Activated T-cell treated with anti-CD3 and anti-CD28 coated beads, Interleukin-2, amount 50 U/mL, for 24 hours (primary cell): ENCODE measurements around the gene SSTR3.
A peak's percentile ranks its signal among the peaks of the same experiment; 100 is the strongest.

ENCODE experiments used
- DNase-seq: peaks from one replicate; pipeline ENCODE4 v3.0.0-alpha.2; 2020
- H3K27ac Mint-ChIP-seq: 2 replicates; pipeline ENCODE4 v1.8.0; 2020; ENCODE audit warnings: mild to moderate bottlenecking, mixed read lengths
- H3K27me3 Mint-ChIP-seq: 2 replicates; pipeline ENCODE4 v1.8.0; 2020; ENCODE audit warnings: mixed read lengths
- H3K36me3 Mint-ChIP-seq: 2 replicates; pipeline ENCODE4 v1.8.0; 2020; ENCODE audit warnings: low read depth, mixed read lengths
- H3K4me1 Mint-ChIP-seq: 2 replicates; pipeline ENCODE4 v1.8.0; 2020; ENCODE audit warnings: low read depth, mixed read lengths
- H3K4me3 Mint-ChIP-seq: 2 replicates; pipeline ENCODE4 v1.8.0; 2020; ENCODE audit warnings: mild to moderate bottlenecking, moderate library complexity, mixed read lengths
- H3K9me3 Mint-ChIP-seq: 2 replicates; pipeline ENCODE4 v1.8.0; 2020; ENCODE audit warnings: mixed read lengths

The SSTR3 gene

GRCh38 chr22:37226514-37226913 is 14.2 kb upstream of the SSTR3 start:
- DNase-seq = no peak
- Mint-ChIP-seq H3K4me1 (peaks cover 90% of the 10 kb centered on the region), H3K27ac (peak overlapping the region; percentile 96), H3K27me3 (no peaks in the 10 kb centered on the region), H3K9me3 (peaks cover 4% of the 10 kb centered on the region), H3K36me3 (peaks cover 91% of the 10 kb centered on the region), H3K4me3 (no peak overlapping the region)

- Mint-ChIP-seq H3K4me1 (peaks cover 90% of the 10 kb centered on the region), H3K9me3 (peaks cover 6% of the 10 kb centered on the region), H3K27ac (peak overlapping the region; percentile 96), H3K36me3 (peaks cover 91% of the 10 kb centered on the region), H3K27me3 (no peaks in the 10 kb centered on the region), H3K4me3 (no peak overlapping the region)
- DNase-seq = no peak
Observed at GRCh38 chr22:37226087-37226486, 13.8 kb upstream of the SSTR3 start.

GRCh38 chr22:37225481-37225880 is 13.2 kb upstream of the SSTR3 start:
- Mint-ChIP-seq H3K9me3 (peaks cover 10% of the 10 kb centered on the region), H3K4me1 (peaks cover 90% of the 10 kb centered on the region), H3K27ac (peak overlapping the region; percentile 96), H3K4me3 (no peak overlapping the region), H3K27me3 (no peaks in the 10 kb centered on the region), H3K36me3 (peaks cover 90% of the 10 kb centered on the region)
- DNase-seq = no peak

GRCh38 chr22:37224757-37225420 is 12.6 kb upstream of the SSTR3 start:
- Mint-ChIP-seq H3K36me3 (peaks cover 88% of the 10 kb centered on the region), H3K9me3 (peaks cover 10% of the 10 kb centered on the region), H3K27ac (peak overlapping the region; percentile 96), H3K4me1 (peaks cover 91% of the 10 kb centered on the region), H3K27me3 (no peaks in the 10 kb centered on the region), H3K4me3 (peak overlapping the region; percentile 11)
- DNase-seq = no peak

GRCh38 chr22:37223965-37224551 is 11.8 kb upstream of the SSTR3 start:
- DNase-seq = peak; percentile 68
- Mint-ChIP-seq H3K27me3 (no peaks in the 10 kb centered on the region), H3K4me1 (peaks cover 91% of the 10 kb centered on the region), H3K4me3 (peak overlapping the region; percentile 44), H3K36me3 (peaks cover 85% of the 10 kb centered on the region), H3K9me3 (peaks cover 10% of the 10 kb centered on the region), H3K27ac (peak overlapping the region; percentile 96)

GRCh38 chr22:37222440-37222971 is 10.2 kb upstream of the SSTR3 start:
- H3K4me1 Mint-ChIP-seq = peaks cover 90% of the 10 kb centered on the region
- H3K9me3 Mint-ChIP-seq = peaks cover 10% of the 10 kb centered on the region
- H3K27me3 Mint-ChIP-seq = no peaks in the 10 kb centered on the region
- peaks cover 72% of the 10 kb centered on the region for H3K36me3 Mint-ChIP-seq
- peak overlapping the region; percentile 96 for H3K27ac Mint-ChIP-seq
- peak; percentile 66 for DNase-seq
- peak overlapping the region; percentile 53 for H3K4me3 Mint-ChIP-seq

- no peaks in the 10 kb centered on the region for H3K27me3 Mint-ChIP-seq
- H3K27ac Mint-ChIP-seq = peak overlapping the region; percentile 96
- H3K4me3 Mint-ChIP-seq = peak overlapping the region; percentile 53
- peaks cover 76% of the 10 kb centered on the region for H3K36me3 Mint-ChIP-seq
- DNase-seq = no peak
- H3K9me3 Mint-ChIP-seq = peaks cover 10% of the 10 kb centered on the region
- H3K4me1 Mint-ChIP-seq = peaks cover 96% of the 10 kb centered on the region
Observed at GRCh38 chr22:37221424-37222333, 9.4 kb upstream of the SSTR3 start.

- Mint-ChIP-seq H3K36me3 (peaks cover 68% of the 10 kb centered on the region), H3K4me1 (peaks cover 94% of the 10 kb centered on the region), H3K27ac (peak overlapping the region; percentile 96), H3K4me3 (peak overlapping the region; percentile 78), H3K9me3 (peaks cover 10% of the 10 kb centered on the region), H3K27me3 (no peaks in the 10 kb centered on the region)
- DNase-seq = no peak
Observed at GRCh38 chr22:37220543-37220981, 8.3 kb upstream of the SSTR3 start.

GRCh38 chr22:37219533-37219932 is 7.3 kb upstream of the SSTR3 start:
- no peak for DNase-seq

GRCh38 chr22:37218771-37219411 is 6.6 kb upstream of the SSTR3 start:
- H3K27me3 Mint-ChIP-seq = no peaks in the 10 kb centered on the region
- H3K27ac Mint-ChIP-seq = peak overlapping the region; percentile 96
- H3K36me3 Mint-ChIP-seq = peaks cover 54% of the 10 kb centered on the region
- peak; percentile 74 for DNase-seq
- peaks cover 82% of the 10 kb centered on the region for H3K4me1 Mint-ChIP-seq
- H3K4me3 Mint-ChIP-seq = peak overlapping the region; percentile 78
- peaks cover 7% of the 10 kb centered on the region for H3K9me3 Mint-ChIP-seq

More at GRCh38 chr22:37219533-37219932, 7.3 kb upstream of the SSTR3 start:
- no peaks in the 10 kb centered on the region for H3K27me3 Mint-ChIP-seq
- H3K27ac Mint-ChIP-seq = peak overlapping the region; percentile 96
- peaks cover 10% of the 10 kb centered on the region for H3K9me3 Mint-ChIP-seq
- H3K4me1 Mint-ChIP-seq = peaks cover 87% of the 10 kb centered on the region
- peak overlapping the region; percentile 78 for H3K4me3 Mint-ChIP-seq
- peaks cover 59% of the 10 kb centered on the region for H3K36me3 Mint-ChIP-seq

GRCh38 chr22:37218399-37218770 is 6.1 kb upstream of the SSTR3 start:
- H3K4me3 Mint-ChIP-seq = peak overlapping the region; percentile 78
- H3K27me3 Mint-ChIP-seq = no peaks in the 10 kb centered on the region
- H3K27ac Mint-ChIP-seq = peak overlapping the region; percentile 96
- peaks cover 52% of the 10 kb centered on the region for H3K36me3 Mint-ChIP-seq
- H3K4me1 Mint-ChIP-seq = peaks cover 79% of the 10 kb centered on the region
- peaks cover 7% of the 10 kb centered on the region for H3K9me3 Mint-ChIP-seq
- DNase-seq = no peak

GRCh38 chr22:37215890-37216289 is 3.6 kb upstream of the SSTR3 start:
- peaks cover 29% of the 10 kb centered on the region for H3K36me3 Mint-ChIP-seq
- no peak for DNase-seq
- peaks cover 3% of the 10 kb centered on the region for H3K9me3 Mint-ChIP-seq
- no peak overlapping the region for H3K4me3 Mint-ChIP-seq
- no peak overlapping the region for H3K27ac Mint-ChIP-seq
- H3K4me1 Mint-ChIP-seq = peaks cover 63% of the 10 kb centered on the region
- no peaks in the 10 kb centered on the region for H3K27me3 Mint-ChIP-seq

- no peaks in the 10 kb centered on the region for H3K27me3 Mint-ChIP-seq
- no peak overlapping the region for H3K4me3 Mint-ChIP-seq
- peaks cover 58% of the 10 kb centered on the region for H3K4me1 Mint-ChIP-seq
- H3K36me3 Mint-ChIP-seq = peaks cover 20% of the 10 kb centered on the region
- DNase-seq = no peak
- no peaks in the 10 kb centered on the region for H3K9me3 Mint-ChIP-seq
- no peak overlapping the region for H3K27ac Mint-ChIP-seq
Observed at GRCh38 chr22:37214731-37215030, 2.4 kb upstream of the SSTR3 start.
